Upper lobe of left lung (tissue), 4 donors: Measurements from ENCODE around the gene SLC25A24.
A peak's percentile ranks its signal among the peaks of the same experiment; 100 is the strongest.

Experiments used
- EP300 ChIP-seq, 4 donors: sonication (generic); formaldehyde crosslinking; IDR thresholded peaks; one replicate each; pipeline ENCODE4 v1.5.1; 2017; ENCODE audit warnings: antibody characterized with exemption in 4 of 4, control low read depth in 2 of 4
- POLR2A ChIP-seq, 4 donors: fragments of 450-650 bp; IDR thresholded peaks; one replicate each; pipeline ENCODE4 v1.5.1; 2016 to 2017; ENCODE audit warnings: antibody characterized with exemption in 4 of 4, mild to moderate bottlenecking in 2 of 4
- POLR2AphosphoS5 ChIP-seq, 2 donors: sonication (generic); formaldehyde crosslinking; IDR thresholded peaks; one replicate each; pipeline ENCODE4 v1.5.1; 2017; ENCODE audit warnings: antibody characterized with exemption in 2 of 2
- TF ChIP-seq, protein P1 (sequence below), 6 experiments: fragments of 450-650 bp in 4 of 6; fragments of 200-600 bp in 2 of 6; sonication (generic) in 2 of 6; IDR thresholded peaks; one replicate each; pipeline ENCODE4 v1.5.1; 2016 to 2019; ENCODE audit warnings: antibody characterized with exemption in 6 of 6

DNA sequence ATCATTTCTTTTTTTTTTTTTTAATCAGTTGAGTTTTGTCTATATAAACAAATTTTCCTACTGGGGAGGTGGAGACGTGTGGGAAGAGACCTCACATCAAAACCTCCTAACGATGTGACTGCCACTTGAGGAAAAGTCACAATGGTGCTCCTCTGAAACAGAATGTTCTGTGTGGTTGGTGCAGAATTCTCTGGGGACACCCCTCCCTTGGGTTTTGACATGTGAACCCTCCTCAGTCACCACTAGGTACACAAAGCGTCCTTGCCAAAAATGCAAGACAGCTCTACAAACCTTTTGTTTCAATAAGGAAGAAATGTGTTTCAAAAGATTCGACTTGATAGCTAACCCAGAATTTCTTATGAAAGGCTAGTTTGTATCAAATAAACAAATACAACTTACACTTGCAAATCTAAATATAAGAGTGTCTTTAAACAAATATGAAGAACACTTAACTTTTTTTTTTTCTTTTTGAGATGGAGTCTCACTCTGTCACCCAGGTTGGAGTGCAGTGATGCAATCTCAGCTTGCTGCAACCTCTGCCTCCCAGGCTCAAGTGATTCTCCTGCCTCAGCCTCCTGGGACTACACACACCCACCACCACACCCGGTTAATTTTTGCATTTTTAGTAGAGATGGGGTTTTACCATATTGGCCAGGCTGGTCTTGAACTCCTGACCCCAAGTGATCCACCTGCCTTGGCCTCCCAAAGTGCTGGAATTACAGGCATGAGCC, 9.3 kb downstream of the SLC25A24 start:
- TF ChIP-seq, protein P1, sequence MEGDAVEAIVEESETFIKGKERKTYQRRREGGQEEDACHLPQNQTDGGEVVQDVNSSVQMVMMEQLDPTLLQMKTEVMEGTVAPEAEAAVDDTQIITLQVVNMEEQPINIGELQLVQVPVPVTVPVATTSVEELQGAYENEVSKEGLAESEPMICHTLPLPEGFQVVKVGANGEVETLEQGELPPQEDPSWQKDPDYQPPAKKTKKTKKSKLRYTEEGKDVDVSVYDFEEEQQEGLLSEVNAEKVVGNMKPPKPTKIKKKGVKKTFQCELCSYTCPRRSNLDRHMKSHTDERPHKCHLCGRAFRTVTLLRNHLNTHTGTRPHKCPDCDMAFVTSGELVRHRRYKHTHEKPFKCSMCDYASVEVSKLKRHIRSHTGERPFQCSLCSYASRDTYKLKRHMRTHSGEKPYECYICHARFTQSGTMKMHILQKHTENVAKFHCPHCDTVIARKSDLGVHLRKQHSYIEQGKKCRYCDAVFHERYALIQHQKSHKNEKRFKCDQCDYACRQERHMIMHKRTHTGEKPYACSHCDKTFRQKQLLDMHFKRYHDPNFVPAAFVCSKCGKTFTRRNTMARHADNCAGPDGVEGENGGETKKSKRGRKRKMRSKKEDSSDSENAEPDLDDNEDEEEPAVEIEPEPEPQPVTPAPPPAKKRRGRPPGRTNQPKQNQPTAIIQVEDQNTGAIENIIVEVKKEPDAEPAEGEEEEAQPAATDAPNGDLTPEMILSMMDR (IDR thresholded peaks at IDR 0.05): no peak
- TF ChIP-seq EP300 (IDR thresholded peaks at IDR 0.05): peak in 2 of 4 donors; percentile 27 to 60
- TF ChIP-seq POLR2A (IDR thresholded peaks at IDR 0.05): no peak
- TF ChIP-seq POLR2AphosphoS5 (IDR thresholded peaks at IDR 0.05): peak in 1 of 2 donors; percentile 26
